H1 (cell line): Measurements from ENCODE around the gene TTC27. TPM values are rescaled to one million over a fixed set of nuclear protein-coding genes. Genes with fewer than 3 reads are reported as not detected.

Source experiments
- CTCF ChIA-PET: fragments of 300-600 bp; sonication (Branson Sonifier 250); formaldehyde crosslinking; loops from one replicate; lab custom pipeline; 2021; ENCODE audit not compliant: partially characterized antibody; lab: Charles Lee
- POLR2A ChIA-PET: fragments of 300-600 bp; sonication (Branson Sonifier 250); formaldehyde crosslinking; loops from one replicate; lab custom pipeline; 2021; ENCODE audit warnings: inconsistent platforms; ENCODE audit not compliant: partially characterized antibody; lab: Charles Lee
- DNase-seq, 2 experiments: peaks; one replicate each; pipeline versions ENCODE4 v3.0.0 to v3.0.0-alpha.2; 2010 to 2022; ENCODE audit warnings: low spot score in 2 of 2, low read depth in 1 of 2, mixed read lengths in 1 of 2
- FAIRE-seq: peaks from 2 replicates; lab custom pipeline; 2011; peaks lifted over from hg19 to GRCh38; lab: Jason Lieb, UNC
- H2AFZ ChIP-seq: 2 replicates; pipeline ENCODE4 v1.8.1; 2012; ENCODE audit warnings: low read length, inconsistent platforms
- H2AK5ac ChIP-seq: 2 replicates; pipeline ENCODE4 v1.6.1; 2013; ENCODE audit warnings: low read depth, low read length
- H2BK120ac ChIP-seq: replicated peaks from 2 replicates; pipeline ENCODE3; 2013; ENCODE audit warnings: low read depth, low read length, inconsistent platforms
- H2BK12ac ChIP-seq: 2 replicates; pipeline ENCODE4 v1.6.1; 2013; ENCODE audit warnings: low read depth, low read length
- H2BK15ac ChIP-seq: 2 replicates; pipeline ENCODE4 v1.6.1; 2013; ENCODE audit warnings: low read length
- H2BK20ac ChIP-seq: 2 replicates; pipeline ENCODE4 v1.6.1; 2013; ENCODE audit warnings: low read length
- H2BK5ac ChIP-seq: 2 replicates; pipeline ENCODE4 v1.6.1; 2013; ENCODE audit warnings: low read depth, low read length
- H3K14ac ChIP-seq: 2 replicates; pipeline ENCODE4 v1.6.1; 2013; ENCODE audit warnings: inconsistent platforms; ENCODE audit not compliant: insufficient read length
- H3K18ac ChIP-seq: 2 replicates; pipeline ENCODE4 v1.6.1; 2013; ENCODE audit warnings: low read length; ENCODE audit errors: extremely low read depth
- H3K23ac ChIP-seq: 2 replicates; pipeline ENCODE4 v1.6.1; 2013; ENCODE audit warnings: inconsistent platforms; ENCODE audit not compliant: insufficient read length
- H3K23me2 ChIP-seq: 2 replicates; pipeline ENCODE4 v1.6.1; 2013; ENCODE audit warnings: low read depth, low read length
- H3K27ac ChIP-seq: 2 replicates; pipeline ENCODE4 v1.6.1; 2011; ENCODE audit warnings: low read depth, low read length, inconsistent platforms
- H3K27me3 ChIP-seq, 4 experiments: replicated peaks in 1 of 4; 1 replicate in 1 of 4; 2 replicates in 3 of 4; pipeline versions ENCODE4 v1.6.1 to v1.8.1; 2011 to 2013; ENCODE audit warnings: low read length in 3 of 4, mild to moderate bottlenecking in 3 of 4, inconsistent platforms in 2 of 4, mixed read lengths in 2 of 4, moderate library complexity in 1 of 4; ENCODE audit not compliant: control insufficient read depth in 3 of 4, insufficient read depth in 3 of 4; ENCODE audit errors: extremely low read depth in 1 of 4
- H3K36me3 ChIP-seq, 4 experiments: 2 replicates each; pipeline versions ENCODE4 v1.6.1 to v1.8.1; 2011 to 2013; ENCODE audit warnings: mild to moderate bottlenecking in 4 of 4, low read length in 3 of 4, moderate library complexity in 2 of 4, control low read depth in 1 of 4, inconsistent platforms in 1 of 4; ENCODE audit not compliant: insufficient read depth in 4 of 4, control insufficient read depth in 2 of 4
- H3K4ac ChIP-seq: replicated peaks from 2 replicates; pipeline ENCODE3; 2013; ENCODE audit warnings: low read length, low read depth, mixed read lengths, inconsistent platforms; ENCODE audit not compliant: insufficient read length
- H3K4me1 ChIP-seq, 4 experiments: replicated peaks in 1 of 4; 1 replicate in 1 of 4; 2 replicates in 3 of 4; pipeline versions ENCODE4 v1.6.1 to v1.8.1; 2011 to 2013; ENCODE audit warnings: low read length in 3 of 4, inconsistent platforms in 2 of 4, mixed read lengths in 1 of 4; ENCODE audit not compliant: insufficient read depth in 4 of 4, control insufficient read depth in 3 of 4
- H3K4me2 ChIP-seq, 2 experiments: 2 replicates each; pipeline versions ENCODE4 v1.6.1 to v1.8.1; 2011 to 2013; ENCODE audit warnings: low read depth in 2 of 2, low read length in 2 of 2, control low read depth in 1 of 2, inconsistent platforms in 1 of 2, mild to moderate bottlenecking in 1 of 2; ENCODE audit not compliant: insufficient read depth in 1 of 2
- H3K4me3 ChIP-seq, 4 experiments: fragments of 200-600, 300-600 bp in 1 of 4; sonication (generic), shearing (Covaris generic), sonication (Bioruptor Twin) in 1 of 4; 2 replicates each; pipeline versions ENCODE4 v1.5.1 to v1.8.1; 2011 to 2016; ENCODE audit warnings: low read length in 4 of 4, low read depth in 3 of 4, control low read depth in 2 of 4, inconsistent platforms in 2 of 4, mild to moderate bottlenecking in 2 of 4, mixed read lengths in 1 of 4, moderate library complexity in 1 of 4; ENCODE audit not compliant: insufficient read depth in 2 of 4; ENCODE audit errors: extremely low read depth in 1 of 4
- H3K56ac ChIP-seq: replicated peaks from 2 replicates; pipeline ENCODE3; 2013; ENCODE audit warnings: low read depth, mild to moderate bottlenecking, mixed read lengths, low read length, inconsistent platforms; ENCODE audit not compliant: insufficient read length
- H3K79me1 ChIP-seq: 2 replicates; pipeline ENCODE4 v1.6.1; 2013; ENCODE audit warnings: low read depth, low read length, control low read depth
- H3K79me2 ChIP-seq, 2 experiments: 2 replicates each; pipeline versions ENCODE4 v1.6.1 to v1.8.1; 2012 to 2013; ENCODE audit warnings: low read length in 2 of 2, mild to moderate bottlenecking in 2 of 2, inconsistent platforms in 1 of 2; ENCODE audit not compliant: insufficient read depth in 2 of 2, control insufficient read depth in 1 of 2
- H3K9ac ChIP-seq, 4 experiments: replicated peaks in 1 of 4; 1 replicate in 1 of 4; 2 replicates in 3 of 4; pipeline versions ENCODE4 v1.6.1 to v1.8.1; 2011 to 2013; ENCODE audit warnings: low read depth in 3 of 4, low read length in 3 of 4, control low read depth in 2 of 4, mild to moderate bottlenecking in 2 of 4, moderate library complexity in 2 of 4, inconsistent platforms in 1 of 4; ENCODE audit errors: extremely low read depth in 1 of 4
- H3K9me3 ChIP-seq, 2 experiments: 2 replicates each; pipeline versions ENCODE4 v1.6.1 to v1.8.1; 2012 to 2013; ENCODE audit warnings: mild to moderate bottlenecking in 2 of 2, moderate library complexity in 2 of 2, control low read depth in 1 of 2, inconsistent platforms in 1 of 2, low read depth in 1 of 2, low read length in 1 of 2, mixed read lengths in 1 of 2; ENCODE audit not compliant: insufficient read depth in 2 of 2
- H4K20me1 ChIP-seq, 2 experiments: replicated peaks in 1 of 2; 2 replicates each; pipeline versions ENCODE3 to v1.8.1; 2011 to 2013; ENCODE audit warnings: inconsistent platforms in 2 of 2, low read length in 2 of 2, mild to moderate bottlenecking in 1 of 2; ENCODE audit not compliant: insufficient read depth in 2 of 2, control insufficient read depth in 1 of 2
- H4K5ac ChIP-seq: 2 replicates; pipeline ENCODE4 v1.6.1; 2013; ENCODE audit warnings: low read length, low read depth, mixed read lengths, inconsistent platforms; ENCODE audit not compliant: insufficient read length
- H4K8ac ChIP-seq: 2 replicates; pipeline ENCODE4 v1.8.0; 2013; ENCODE audit warnings: mild to moderate bottlenecking, moderate library complexity, low read length, inconsistent platforms; ENCODE audit not compliant: insufficient read depth; ENCODE audit errors: extremely low read depth
- H4K91ac ChIP-seq: replicated peaks from 2 replicates; pipeline ENCODE3; 2013; ENCODE audit warnings: low read length, mixed read lengths, inconsistent platforms; ENCODE audit not compliant: insufficient read length
- BRCA1 ChIP-seq: IDR thresholded peaks from 2 replicates; pipeline ENCODE4 v1.6.1; 2012; ENCODE audit warnings: low read depth, low read length, improper control_type of control experiment
- CEBPB ChIP-seq: IDR thresholded peaks from 2 replicates; pipeline ENCODE4 v1.6.1; 2012; ENCODE audit warnings: low read depth, low read length
- NRF1 ChIP-seq: IDR thresholded peaks from 2 replicates; pipeline ENCODE4 v1.6.1; 2011; ENCODE audit warnings: mild to moderate bottlenecking, low read depth, low read length, improper control_type of control experiment
- SP2 ChIP-seq: IDR thresholded peaks from 2 replicates; pipeline ENCODE4 v1.6.1; 2012; ENCODE audit warnings: mild to moderate bottlenecking, low read length, inconsistent platforms
- WGBS, 2 experiments: shearing (Covaris generic) in 1 of 2; methylation state at CpG; one replicate each; pipeline versions ENCODE4 v1.1.6 to v1.1.7; 2013 to 2015; ENCODE audit warnings: low lambda C conversion rate in 2 of 2, mixed read lengths in 2 of 2, inconsistent platforms in 1 of 2, low coverage in 1 of 2, missing lambda C conversion rate in 1 of 2; ENCODE audit not compliant: insufficient replicate concordance in 2 of 2, insufficient coverage in 1 of 2, insufficient read length in 1 of 2; ENCODE audit errors: extremely low coverage in 1 of 2, missing lambda C conversion rate in 1 of 2; 5-methylcytosine and 5-hydroxymethylcytosine counted together
- polyA plus RNA-seq, 7 experiments: library from polyadenylated mRNA; depleted of rRNA in 3 of 7; stranded (reverse) in 5 of 7; unstranded in 2 of 7; fragments of >200 nt in 5 of 7; fragments of 200-250 nt in 2 of 7; gene quantifications; 1 replicate in 5 of 7; 2 replicates in 1 of 7; 4 replicates in 1 of 7; pipeline versions ENCODE4 v1.2.1 to v1.2.3, GENCODE V29; 2011 to 2013; ENCODE audit warnings: missing spikeins in 2 of 7, mixed read lengths in 2 of 7
- total RNA-seq: library from RNA; stranded (reverse); fragmentation: NEBNext Ultra II Directional; extraction: Animal tissue kit (Norgen Biotek cat#: 25700); gene quantifications from 2 replicates; pipeline ENCODE4 v1.2.1, GENCODE V29; 2021

TTC27 gene
- total and polyA plus RNA-seq, 2 of the 8 experiments (the other 6 are each of a cell fraction or from before 2014, with no cell fraction given), result 13.8 to 29.1 TPM

GRCh38 chr2:32783469-32783868, 155.6 kb downstream of the TTC27 start:
- Histone ChIP-seq H2BK12ac (no peak overlapping the region), H3K27ac (no peak overlapping the region), H3K9ac (no peak overlapping the region), H4K91ac (no peak overlapping the region), H2BK15ac (no peak overlapping the region), H3K23me2 (no peaks in the 10 kb centered on the region), H3K4ac (no peak overlapping the region), H3K79me1 (no peaks in the 10 kb centered on the region), H3K18ac (no peak overlapping the region), H2AK5ac (no peak overlapping the region), H3K14ac (no peak overlapping the region), H2BK120ac (no peak overlapping the region), H3K27me3 (no peaks in the 10 kb centered on the region), H4K20me1 (no peaks in the 10 kb centered on the region), H3K36me3 (peaks cover 0 to 3% (median 0%) of the 10 kb centered on the region in 4 experiments; a peak in 2 of 8 replicates), H3K79me2 (no peaks in the 10 kb centered on the region), H2BK20ac (no peak overlapping the region), H3K23ac (no peak overlapping the region), H3K4me1 (no peaks in the 10 kb centered on the region), H3K4me2 (no peak overlapping the region), H3K56ac (no peak overlapping the region), H4K5ac (no peak overlapping the region), H3K9me3 (peaks cover 2 to 8% of the 10 kb centered on the region in 2 experiments; a peak in 2 of 4 replicates), H2AFZ (no peak overlapping the region), H2BK5ac (no peak overlapping the region), H3K4me3 (no peak overlapping the region), H4K8ac (no peak overlapping the region)
- DNase-seq (no peak), FAIRE-seq (no peak)
- CTCF ChIA-PET, result interaction anchor here (1.2 to 1.4 kb wide), 2 partner anchors 10 to 597 kb away, joined by 3 read pairs; no protein-coding TSS in a partner anchor
- POLR2A ChIA-PET, result no interaction called here
- WGBS, 2 experiments, result 100% methylated on average over 2 of the region's 2 CpGs; no CpG with 5 or more reads in 1 of the 2 experiments
- TF ChIP-seq NRF1 (no peak), CEBPB (no peak), BRCA1 (no peak), SP2 (no peak)
